ENCODE measurements around the gene S100A11.

Gene S100A11

DNA sequence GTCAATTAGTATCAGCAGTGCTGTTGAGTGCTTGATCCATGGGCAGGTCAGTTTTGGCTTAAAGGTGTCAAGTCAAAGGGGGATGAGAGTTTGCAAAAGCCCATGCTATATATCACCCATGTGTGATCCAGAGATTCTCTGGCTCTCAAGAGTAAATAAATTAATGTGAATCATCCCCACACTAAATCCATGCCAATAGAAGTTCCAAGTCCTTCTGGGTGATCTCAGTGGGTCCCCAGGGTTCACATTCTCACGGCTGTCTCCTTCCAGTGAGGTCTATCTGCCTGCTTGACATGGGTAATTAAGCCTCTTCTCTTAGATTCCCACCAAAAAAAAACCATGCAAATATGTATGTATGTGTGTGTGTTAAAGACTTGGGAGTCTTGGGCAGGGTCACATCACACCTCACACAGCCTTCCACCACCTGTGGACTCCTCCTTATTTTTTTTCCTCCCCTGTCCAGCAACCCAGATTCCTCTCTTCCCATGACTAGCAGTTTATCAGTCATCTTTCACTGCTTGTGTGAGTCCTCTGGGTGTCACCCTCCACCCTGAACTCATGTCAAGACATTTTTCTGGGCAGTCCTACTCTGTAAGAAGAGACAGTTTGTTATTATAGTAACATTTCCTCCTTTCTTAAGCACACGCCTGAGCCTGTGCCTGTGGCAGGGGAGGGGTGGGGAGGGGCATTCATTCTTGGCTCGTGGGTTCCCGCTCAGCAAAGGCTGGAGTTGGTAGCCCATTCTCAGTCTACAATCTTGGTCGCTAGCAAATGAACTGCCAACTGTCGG, 14.3 kb upstream of the S100A11 start:
- Histone ChIP-seq H3K27me3 (ENCODE audit: insufficient read depth, low read length) (no peaks in the 10 kb centered on the region), H3K36me3 (ENCODE audit: control insufficient read depth in 1 of 2, insufficient read depth in 2 of 2, low read length in 2 of 2) (no peaks in the 10 kb centered on the region), H2BK5ac (ENCODE audit: low read depth, low read length, poor library complexity) (no peak overlapping the region), H2BK12ac (ENCODE audit: low read length) (peak overlapping the region; percentile 86), H2AFZ (ENCODE audit: insufficient read depth, low read length, poor library complexity) (no peak overlapping the region), H3K9ac (ENCODE audit: low read length) (no peak overlapping the region), H3K23ac (ENCODE audit: low read length) (no peak overlapping the region), H3K9me3 (ENCODE audit: insufficient read depth, low read depth, low read length) (no peaks in the 10 kb centered on the region), H3K14ac (ENCODE audit: low read length) (no peak overlapping the region), H3K18ac (ENCODE audit: low read length) (no peak overlapping the region), H3K4me1 (ENCODE audit: control insufficient read depth in 1 of 2, insufficient read depth in 2 of 2, low read length in 2 of 2) (peaks cover 9 to 20% of the 10 kb centered on the region in 2 experiments), H3K27ac (ENCODE audit: low read depth, low read length) (no peak overlapping the region), H3K4me3 (ENCODE audit: low read depth, low read length) (no peak overlapping the region), H3K4ac (ENCODE audit: low read depth, low read length) (no peak overlapping the region), H4K91ac (ENCODE audit: low read depth, low read length) (peak overlapping the region; percentile 78), H3K79me2 (ENCODE audit: control insufficient read depth, insufficient read depth, low read length, poor library complexity) (no peaks in the 10 kb centered on the region), H3K4me2 (ENCODE audit: low read length) (no peak overlapping the region), H4K12ac (ENCODE audit: low read depth, low read length) (no peak overlapping the region), H2AK5ac (ENCODE audit: low read length) (peak overlapping the region; percentile 56), H3K79me1 (ENCODE audit: low read length) (peaks cover 16% of the 10 kb centered on the region), H2BK120ac (ENCODE audit: insufficient read depth, low read length, poor library complexity) (peak overlapping the region; percentile 53), H4K8ac (ENCODE audit: low read depth, low read length) (no peak overlapping the region)
- WGBS (ENCODE audit: extremely low coverage, insufficient coverage, insufficient read length) = no CpG with 5 or more reads among the region's 6 CpGs
- DNase-seq = no peak

DNA sequence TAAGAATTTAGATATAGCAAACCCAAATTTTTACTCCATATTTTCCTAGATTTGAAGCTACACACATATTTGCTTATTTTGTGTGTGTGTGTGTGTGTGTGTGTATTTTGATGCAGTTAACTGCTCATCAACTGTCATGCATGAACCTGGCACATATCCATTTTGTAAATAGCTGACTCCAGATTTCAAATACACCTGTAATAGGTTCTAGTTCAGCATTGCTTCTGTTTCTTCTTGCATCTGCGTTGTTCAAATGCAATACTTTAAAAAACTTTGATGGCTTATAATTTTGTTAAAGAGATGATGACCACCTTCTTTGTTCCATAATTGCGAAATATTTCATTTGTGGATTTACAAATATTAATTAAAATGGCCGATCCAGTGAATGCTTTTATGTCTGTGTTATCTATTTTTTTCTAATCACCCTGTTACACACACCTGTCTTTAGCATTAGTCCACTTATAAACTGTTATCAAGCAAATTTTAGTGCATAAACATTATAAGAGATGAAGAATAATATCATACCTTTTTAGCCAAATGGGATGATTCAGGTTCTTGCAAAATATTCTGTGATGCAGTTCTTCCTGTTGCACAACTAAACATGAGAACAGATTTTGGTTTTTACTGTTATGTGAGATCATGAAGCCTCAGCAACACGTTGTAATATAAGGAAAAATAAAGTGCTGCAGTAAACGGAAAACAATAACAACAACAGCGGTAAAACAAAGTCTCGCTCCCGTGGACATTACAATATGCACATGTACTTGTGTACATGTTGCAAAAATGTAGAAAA, 12.7 kb upstream of the S100A11 start:
- Histone ChIP-seq H2AK5ac (ENCODE audit: low read length) (no peak overlapping the region), H2BK5ac (ENCODE audit: low read depth, low read length, poor library complexity) (no peak overlapping the region), H3K4me3 (ENCODE audit: low read depth, low read length) (no peak overlapping the region), H3K79me2 (ENCODE audit: control insufficient read depth, insufficient read depth, low read length, poor library complexity) (no peaks in the 10 kb centered on the region), H3K4me1 (ENCODE audit: control insufficient read depth in 1 of 2, insufficient read depth in 2 of 2, low read length in 2 of 2) (peaks cover 9 to 21% of the 10 kb centered on the region in 2 experiments), H2BK12ac (ENCODE audit: low read length) (no peak overlapping the region), H3K27ac (ENCODE audit: low read depth, low read length) (no peak overlapping the region), H3K14ac (ENCODE audit: low read length) (no peak overlapping the region), H3K79me1 (ENCODE audit: low read length) (peaks cover 16% of the 10 kb centered on the region), H3K9me3 (ENCODE audit: insufficient read depth, low read depth, low read length) (no peaks in the 10 kb centered on the region), H3K36me3 (ENCODE audit: control insufficient read depth in 1 of 2, insufficient read depth in 2 of 2, low read length in 2 of 2) (no peaks in the 10 kb centered on the region), H4K12ac (ENCODE audit: low read depth, low read length) (no peak overlapping the region), H3K18ac (ENCODE audit: low read length) (no peak overlapping the region), H4K8ac (ENCODE audit: low read depth, low read length) (no peak overlapping the region), H2AFZ (ENCODE audit: insufficient read depth, low read length, poor library complexity) (no peak overlapping the region), H3K4ac (ENCODE audit: low read depth, low read length) (no peak overlapping the region), H3K4me2 (ENCODE audit: low read length) (no peak overlapping the region), H2BK120ac (ENCODE audit: insufficient read depth, low read length, poor library complexity) (no peak overlapping the region), H3K27me3 (ENCODE audit: insufficient read depth, low read length) (no peaks in the 10 kb centered on the region), H3K9ac (ENCODE audit: low read length) (no peak overlapping the region), H4K91ac (ENCODE audit: low read depth, low read length) (no peak overlapping the region), H3K23ac (ENCODE audit: low read length) (no peak overlapping the region)
- WGBS (ENCODE audit: extremely low coverage, insufficient coverage, insufficient read length) = no CpG with 5 or more reads among the region's 8 CpGs
- peak in 1 of 2 donors; percentile 87 for DNase-seq

DNA sequence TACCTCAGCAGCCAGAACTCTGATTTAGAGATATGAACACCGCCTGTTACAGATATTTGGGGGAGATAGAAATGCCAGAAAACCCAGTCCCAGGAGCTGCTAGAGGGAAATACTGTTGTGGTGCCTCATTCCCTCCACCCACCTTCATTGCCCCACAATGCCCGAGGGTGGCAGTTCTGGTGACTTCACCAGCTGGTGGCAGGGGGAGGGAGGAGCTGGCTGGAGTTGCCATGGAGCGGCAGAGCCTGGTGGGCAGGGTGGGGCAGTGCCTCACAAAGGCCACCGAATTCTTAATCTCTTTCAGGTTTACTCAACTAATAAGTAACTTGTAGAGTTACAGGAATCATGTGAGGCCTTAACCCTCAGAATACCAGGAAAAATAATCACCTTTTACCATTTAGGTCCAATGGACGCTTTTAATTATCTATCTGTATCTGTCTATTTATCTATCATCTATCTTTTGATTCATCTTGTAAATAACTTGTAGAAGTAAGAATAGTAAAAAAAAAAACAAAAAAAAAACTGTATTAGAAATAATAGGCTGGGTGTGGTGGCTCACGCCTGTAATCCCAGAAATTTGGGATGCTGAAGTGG, 11.7 kb upstream of the S100A11 start:
- H3K27ac ChIP-seq (ENCODE audit: low read depth, low read length) = peak overlapping the region; percentile 99
- no CpG with 5 or more reads among the region's 6 CpGs for WGBS (ENCODE audit: extremely low coverage, insufficient coverage, insufficient read length)
- peaks cover 9 to 22% of the 10 kb centered on the region in 2 experiments for H3K4me1 ChIP-seq (ENCODE audit: control insufficient read depth in 1 of 2, insufficient read depth in 2 of 2, low read length in 2 of 2)

DNA sequence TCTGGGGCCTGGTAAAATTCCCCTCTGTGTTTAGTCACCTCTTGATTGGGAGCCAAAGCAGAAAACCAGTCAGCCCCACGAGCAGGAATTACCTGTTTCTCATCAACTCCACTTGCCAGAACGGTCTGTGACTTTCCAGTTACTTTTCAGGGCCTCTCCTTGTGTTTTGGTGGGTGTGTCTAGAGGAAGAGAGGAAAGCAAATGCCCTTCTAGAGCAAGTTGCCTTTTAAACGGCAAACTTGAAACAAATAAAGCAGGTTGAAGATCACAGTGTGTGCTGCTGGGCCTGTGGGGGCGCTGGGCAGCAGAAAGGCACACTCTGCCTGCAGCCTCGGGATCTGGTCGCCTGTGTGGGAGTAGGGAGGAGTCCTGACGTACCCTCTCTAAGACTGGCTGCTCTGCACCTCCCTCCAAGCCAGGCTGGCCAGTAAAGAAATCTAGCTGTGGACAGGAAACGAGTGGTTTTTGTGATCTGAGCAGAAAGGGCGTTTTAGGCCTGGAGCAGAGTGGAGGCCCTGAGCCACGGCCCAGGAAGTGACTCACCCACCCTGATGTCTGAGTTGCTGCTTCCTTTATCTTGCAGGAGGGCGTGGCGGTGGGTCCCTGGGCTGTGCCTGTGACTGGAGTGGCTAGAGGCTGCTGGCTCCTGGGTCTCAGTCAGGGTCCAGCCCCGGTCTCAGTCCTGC, 11.1 kb upstream of the S100A11 start:
- peak overlapping the region; percentile 26 for H2AFZ ChIP-seq (ENCODE audit: insufficient read depth, low read length, poor library complexity)
- H3K4me1 ChIP-seq (ENCODE audit: control insufficient read depth in 1 of 2, insufficient read depth in 2 of 2, low read length in 2 of 2) = peaks cover 9 to 22% of the 10 kb centered on the region in 2 experiments
- WGBS (ENCODE audit: extremely low coverage, insufficient coverage, insufficient read length) = no CpG with 5 or more reads among the region's 13 CpGs
- H3K9me3 ChIP-seq (ENCODE audit: insufficient read depth, low read depth, low read length) = no peaks in the 10 kb centered on the region
- H2BK120ac ChIP-seq (ENCODE audit: insufficient read depth, low read length, poor library complexity) = peak overlapping the region; percentile 91
- peak overlapping the region; percentile 64 for H4K8ac ChIP-seq (ENCODE audit: low read depth, low read length)
- no peaks in the 10 kb centered on the region for H3K79me2 ChIP-seq (ENCODE audit: control insufficient read depth, insufficient read depth, low read length, poor library complexity)
- peak overlapping the region; percentile 13 for H3K4ac ChIP-seq (ENCODE audit: low read depth, low read length)
- H4K12ac ChIP-seq (ENCODE audit: low read depth, low read length) = no peak overlapping the region
- no peak overlapping the region for H3K4me3 ChIP-seq (ENCODE audit: low read depth, low read length)
- no peak overlapping the region for H2AK5ac ChIP-seq (ENCODE audit: low read length)
- H3K27ac ChIP-seq (ENCODE audit: low read depth, low read length) = peak overlapping the region; percentile 99
- H3K18ac ChIP-seq (ENCODE audit: low read length) = peak overlapping the region; percentile 50
- H4K91ac ChIP-seq (ENCODE audit: low read depth, low read length) = peak overlapping the region; percentile 76
- peak; percentile 98 to 99 for DNase-seq
- H3K23ac ChIP-seq (ENCODE audit: low read length) = no peak overlapping the region
- H2BK5ac ChIP-seq (ENCODE audit: low read depth, low read length, poor library complexity) = peak overlapping the region; percentile 78
- H3K14ac ChIP-seq (ENCODE audit: low read length) = peak overlapping the region; percentile 18
- peak overlapping the region; percentile 4 for H2BK12ac ChIP-seq (ENCODE audit: low read length)
- peaks cover 16% of the 10 kb centered on the region for H3K79me1 ChIP-seq (ENCODE audit: low read length)
- no peaks in the 10 kb centered on the region for H3K36me3 ChIP-seq (ENCODE audit: control insufficient read depth in 1 of 2, insufficient read depth in 2 of 2, low read length in 2 of 2)
- no peak overlapping the region for H3K9ac ChIP-seq (ENCODE audit: low read length)
- peak overlapping the region; percentile 41 for H3K4me2 ChIP-seq (ENCODE audit: low read length)
- H3K27me3 ChIP-seq (ENCODE audit: insufficient read depth, low read length) = no peaks in the 10 kb centered on the region

More for the DNA sequence above, 11.7 kb upstream of the S100A11 start:
- Histone ChIP-seq H3K9me3 (ENCODE audit: insufficient read depth, low read depth, low read length) (no peaks in the 10 kb centered on the region), H3K18ac (ENCODE audit: low read length) (peak overlapping the region; percentile 85), H3K79me1 (ENCODE audit: low read length) (peaks cover 16% of the 10 kb centered on the region), H2BK5ac (ENCODE audit: low read depth, low read length, poor library complexity) (peak overlapping the region; percentile 74), H3K27me3 (ENCODE audit: insufficient read depth, low read length) (no peaks in the 10 kb centered on the region), H3K79me2 (ENCODE audit: control insufficient read depth, insufficient read depth, low read length, poor library complexity) (no peaks in the 10 kb centered on the region), H4K12ac (ENCODE audit: low read depth, low read length) (no peak overlapping the region), H4K8ac (ENCODE audit: low read depth, low read length) (peak overlapping the region; percentile 64), H3K23ac (ENCODE audit: low read length) (no peak overlapping the region), H4K91ac (ENCODE audit: low read depth, low read length) (peak overlapping the region; percentile 86), H2AK5ac (ENCODE audit: low read length) (no peak overlapping the region), H3K14ac (ENCODE audit: low read length) (peak overlapping the region; percentile 80), H3K9ac (ENCODE audit: low read length) (no peak overlapping the region), H3K4me2 (ENCODE audit: low read length) (peak overlapping the region; percentile 32), H2AFZ (ENCODE audit: insufficient read depth, low read length, poor library complexity) (peak overlapping the region; percentile 23), H3K36me3 (ENCODE audit: control insufficient read depth in 1 of 2, insufficient read depth in 2 of 2, low read length in 2 of 2) (no peaks in the 10 kb centered on the region), H3K4ac (ENCODE audit: low read depth, low read length) (no peak overlapping the region), H2BK120ac (ENCODE audit: insufficient read depth, low read length, poor library complexity) (peak overlapping the region; percentile 74), H3K4me3 (ENCODE audit: low read depth, low read length) (no peak overlapping the region), H2BK12ac (ENCODE audit: low read length) (peak overlapping the region; percentile 83)
- peak in 1 of 2 donors; percentile 99 for DNase-seq

Measured in trophoblast cell (in vitro differentiated cells and primary cell).